ENCODE data around the gene RIPK1.

GRCh38 chr6:3076320-3076719 lies 8.0 kb downstream of the RIPK1 start:
- no peak for TF ChIP-seq CTCF (IDR thresholded peaks at IDR 0.05; ENCODE audit: borderline replicate concordance, extremely low read depth, low read length, poor library complexity, severe bottlenecking)
- no peak for TF ChIP-seq EZH2 (IDR thresholded peaks at IDR 0.05; ENCODE audit: borderline replicate concordance, low read depth, low read length, severe bottlenecking)
